Dermis blood vessel endothelial cell (primary cell): Measurements from ENCODE around the gene RNGTT. TPM values are rescaled to one million over a fixed set of nuclear protein-coding genes. Genes with fewer than 3 reads are reported as not detected.

Source experiments
- DNase-seq: peaks from one replicate; pipeline ENCODE4 v3.0.0; 2010
- total RNA-seq: library from RNA; depleted of rRNA; stranded (reverse); fragments of >200 nt; gene quantifications from 2 replicates; pipeline ENCODE4 v1.2.3, GENCODE V29; 2014

Gene RNGTT
- total RNA-seq, 1 donor from 2014 or later = 19.7 TPM

GRCh38 chr6:88585276-88585692, 378.1 kb downstream of the RNGTT start:
- no peak for DNase-seq

- no peak for DNase-seq
Measured at GRCh38 chr6:88584581-88585275, 378.7 kb downstream of the RNGTT start.

GRCh38 chr6:88577461-88577860, 386.0 kb downstream of the RNGTT start:
- DNase-seq = no peak

- DNase-seq = no peak
Measured at GRCh38 chr6:88575536-88575935, 387.9 kb downstream of the RNGTT start.

- DNase-seq = no peak
Measured at GRCh38 chr6:88574651-88575050, 388.8 kb downstream of the RNGTT start.

GRCh38 chr6:88574031-88574430, 389.4 kb downstream of the RNGTT start:
- no peak for DNase-seq

- no peak for DNase-seq
Measured at GRCh38 chr6:88573561-88573960, 389.9 kb downstream of the RNGTT start.

GRCh38 chr6:88572449-88573139, 390.8 kb downstream of the RNGTT start:
- DNase-seq = no peak

GRCh38 chr6:88569959-88570358, 393.5 kb downstream of the RNGTT start:
- no peak for DNase-seq

- DNase-seq = no peak
Measured at GRCh38 chr6:88567696-88568095, 395.7 kb downstream of the RNGTT start.

- no peak for DNase-seq
Measured at GRCh38 chr6:88566746-88567534, 396.5 kb downstream of the RNGTT start.

- no peak for DNase-seq
Measured at GRCh38 chr6:88565836-88566235, 397.6 kb downstream of the RNGTT start.

GRCh38 chr6:88565409-88565811, 398.0 kb downstream of the RNGTT start:
- DNase-seq = no peak

- DNase-seq = no peak
Measured at GRCh38 chr6:88563277-88563625, 400.2 kb downstream of the RNGTT start.

- DNase-seq = no peak
Measured at GRCh38 chr6:88562353-88563276, 400.8 kb downstream of the RNGTT start.

- no peak for DNase-seq
Measured at GRCh38 chr6:88561954-88562315, 401.5 kb downstream of the RNGTT start.

- peak; percentile 75 for DNase-seq
Measured at GRCh38 chr6:88561034-88561953, 402.1 kb downstream of the RNGTT start.
